NK-92 (cell line): ENCODE data around the gene VAPA.

Source experiments
- DNase-seq: peaks from one replicate; lab custom pipeline; 2025; ENCODE audit not compliant: unreplicated experiment; lab: John Stamatoyannopoulos, UW

Gene VAPA

DNA sequence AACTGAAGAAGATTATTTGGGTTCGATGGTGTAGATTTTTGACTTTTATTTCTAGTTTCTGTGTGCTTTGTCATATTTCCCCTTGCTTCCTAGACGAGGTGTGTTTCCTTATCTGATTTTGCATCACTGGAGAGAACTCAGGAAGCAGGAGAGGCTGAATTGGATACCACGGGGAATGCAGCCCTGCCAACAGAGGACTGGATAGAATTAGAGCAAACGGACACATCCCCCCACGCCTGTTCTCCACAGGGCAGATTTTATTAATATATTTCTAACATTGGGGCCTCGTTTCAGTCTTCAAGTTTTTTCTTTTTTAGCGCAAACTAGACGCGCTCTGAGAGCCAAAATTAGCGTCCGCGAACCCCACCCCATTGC lies 678 bp upstream of the VAPA start:
- no peak for DNase-seq

DNA sequence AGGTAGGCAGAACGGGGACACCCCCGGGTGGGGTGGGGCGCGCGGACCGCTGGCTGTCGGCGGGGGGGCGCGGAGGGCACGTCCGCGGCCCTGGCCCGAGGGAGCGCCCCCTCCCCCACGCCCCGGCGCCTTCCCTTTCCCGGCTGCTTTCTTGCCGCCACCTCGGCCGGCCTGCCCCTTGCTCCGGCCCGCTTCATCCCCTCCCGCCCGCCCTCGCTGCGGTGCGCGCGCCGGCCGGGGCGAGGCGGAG lies 443 bp downstream of the VAPA start:
- DNase-seq: no peak

DNA sequence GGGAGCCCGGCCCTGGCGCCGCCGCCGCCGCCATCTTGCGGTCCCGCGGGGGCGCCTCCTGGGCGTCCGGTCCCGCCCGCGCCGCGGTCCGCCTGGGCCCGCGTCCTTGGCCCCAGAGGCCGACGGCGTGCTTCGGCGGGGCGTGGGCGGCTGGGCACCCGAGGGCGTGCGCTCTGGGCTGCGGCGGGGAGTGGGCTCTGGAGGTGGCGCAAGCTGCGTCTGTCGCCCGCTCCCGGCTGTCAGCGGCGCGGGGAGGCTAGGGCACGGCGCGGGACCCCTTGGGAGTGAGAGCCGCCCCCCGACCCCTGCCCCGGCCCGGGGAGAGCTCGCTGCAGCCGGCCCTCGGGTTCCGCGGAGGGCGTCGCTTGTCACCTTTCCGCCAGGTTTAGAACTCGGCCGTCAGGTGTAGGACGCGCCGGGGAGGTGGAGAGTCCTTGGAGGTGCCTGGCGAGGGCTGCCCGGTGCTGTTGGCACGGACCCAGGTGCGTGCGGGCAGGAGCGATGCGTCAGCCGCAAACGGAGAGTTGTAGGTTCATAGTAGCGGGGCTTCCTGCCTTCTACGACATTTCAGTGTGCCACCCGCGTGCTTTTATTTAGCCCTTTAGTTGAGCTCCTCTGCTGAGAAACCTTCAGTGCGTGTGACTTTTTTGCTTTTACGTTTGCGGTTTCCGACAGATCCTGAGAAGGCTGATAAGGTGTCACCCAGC lies 921 bp downstream of the VAPA start:
- no peak for DNase-seq

DNA sequence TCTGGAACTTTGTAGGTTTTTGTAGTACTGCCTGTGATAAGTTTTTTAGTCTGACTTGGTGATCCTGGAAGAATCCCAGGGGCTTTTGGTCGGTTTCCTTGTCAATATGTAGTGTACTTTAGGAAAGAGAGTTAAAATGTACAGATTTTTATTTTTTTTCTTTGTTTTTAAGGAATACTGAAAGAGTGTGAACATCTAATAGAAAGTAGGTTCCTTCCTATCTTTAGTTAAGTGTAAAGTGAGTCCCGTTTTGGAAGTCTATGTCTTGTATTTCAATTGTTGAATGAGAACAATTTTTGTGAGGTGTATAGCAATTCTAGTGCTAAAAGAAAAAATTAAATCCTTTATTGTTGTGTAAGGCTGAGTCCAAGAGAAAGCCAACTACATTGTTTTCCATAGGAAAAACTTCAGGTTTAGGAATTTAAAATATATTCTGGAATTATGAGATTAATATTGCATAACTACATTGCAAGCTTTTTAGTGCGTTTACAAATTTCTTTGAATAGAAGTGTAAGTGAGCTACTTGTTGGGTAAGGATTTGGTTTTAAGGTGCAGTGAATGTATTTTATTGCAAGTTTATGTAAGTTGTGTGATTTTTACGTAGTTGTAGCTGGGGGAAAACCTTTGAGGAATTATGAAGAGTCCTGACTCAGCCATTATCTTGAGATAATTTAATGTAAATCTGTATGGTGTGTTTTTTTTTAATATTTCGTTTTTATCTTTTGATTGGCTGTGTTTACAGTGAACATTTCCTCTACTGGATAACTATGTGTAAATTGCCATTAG lies 1.7 kb downstream of the VAPA start:
- no peak for DNase-seq

DNA sequence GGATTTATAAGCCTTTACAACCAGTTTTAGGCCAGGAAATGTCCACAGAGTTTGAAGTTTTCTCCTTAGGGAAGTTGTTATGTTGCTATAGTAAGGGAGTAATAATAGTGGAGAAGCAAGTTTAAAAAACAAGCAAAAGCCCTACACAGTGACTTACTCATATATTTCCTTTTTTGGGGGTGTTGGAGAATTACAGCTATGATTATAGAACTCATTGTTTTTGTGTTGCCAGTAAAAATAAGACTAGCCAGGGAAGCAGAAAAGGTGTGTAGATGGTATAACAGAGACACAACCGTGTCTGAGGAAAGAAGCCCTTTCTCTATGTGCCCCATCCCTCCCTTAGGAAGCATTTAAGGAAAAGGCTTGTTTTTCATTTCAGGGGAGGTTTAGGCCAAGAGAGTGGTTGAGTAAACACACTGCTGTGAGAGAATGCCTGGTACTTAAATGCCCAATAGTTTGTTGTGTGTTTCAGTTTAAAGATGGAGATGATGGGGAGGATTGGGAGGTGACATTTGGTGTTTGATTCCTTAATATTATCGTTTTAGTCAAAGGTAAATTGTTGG lies 2.3 kb downstream of the VAPA start:
- DNase-seq: no peak

DNA sequence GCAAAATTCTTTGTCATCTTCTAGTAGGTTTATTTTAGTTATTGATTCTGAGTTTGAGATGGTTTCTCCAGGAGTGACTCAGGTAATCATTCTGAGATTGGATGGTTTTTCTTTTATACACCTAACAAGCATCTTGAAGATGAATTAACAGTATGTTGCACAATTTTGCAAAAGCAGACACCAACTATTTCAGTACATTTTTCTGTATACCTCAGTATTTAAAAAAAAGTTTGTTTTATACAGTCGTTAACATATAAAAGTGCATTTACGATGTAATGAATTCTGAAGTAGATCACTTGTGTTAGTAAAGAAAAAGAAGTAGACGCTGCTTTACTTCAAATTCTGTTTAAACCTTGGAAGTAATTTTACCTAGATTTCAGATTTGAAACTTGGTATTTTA lies 3.0 kb downstream of the VAPA start:
- DNase-seq: no peak

DNA sequence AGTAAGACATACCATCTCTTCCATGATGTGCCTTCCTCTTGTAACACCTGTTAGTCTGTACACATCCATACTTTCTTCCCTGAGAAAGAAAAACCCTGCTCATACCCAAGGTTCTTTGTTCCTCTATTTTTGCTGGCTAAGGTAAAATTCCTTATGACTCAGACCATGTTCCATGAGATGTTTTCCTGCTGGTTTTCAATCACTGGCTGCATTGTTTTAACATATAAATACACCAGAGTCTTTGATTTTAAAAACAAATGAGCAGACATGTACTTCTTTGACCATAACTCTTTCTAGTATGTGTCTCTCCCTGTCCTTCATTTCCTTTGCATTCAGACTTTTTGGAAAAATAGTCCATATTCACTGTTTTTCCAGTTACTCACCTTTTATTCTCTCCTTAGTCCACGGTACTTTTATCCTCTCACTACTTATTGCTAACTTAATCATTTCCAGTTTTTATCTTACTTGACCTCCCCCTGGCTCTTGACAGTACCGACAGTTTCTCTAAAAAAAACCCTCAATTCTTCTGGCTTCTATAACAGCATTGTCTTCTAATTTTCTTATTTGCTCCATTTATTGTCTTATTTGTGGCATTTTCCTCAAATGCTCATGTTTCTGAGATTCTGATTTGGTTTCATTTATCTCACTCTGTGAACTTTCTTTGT lies 4.3 kb downstream of the VAPA start:
- DNase-seq: no peak

DNA sequence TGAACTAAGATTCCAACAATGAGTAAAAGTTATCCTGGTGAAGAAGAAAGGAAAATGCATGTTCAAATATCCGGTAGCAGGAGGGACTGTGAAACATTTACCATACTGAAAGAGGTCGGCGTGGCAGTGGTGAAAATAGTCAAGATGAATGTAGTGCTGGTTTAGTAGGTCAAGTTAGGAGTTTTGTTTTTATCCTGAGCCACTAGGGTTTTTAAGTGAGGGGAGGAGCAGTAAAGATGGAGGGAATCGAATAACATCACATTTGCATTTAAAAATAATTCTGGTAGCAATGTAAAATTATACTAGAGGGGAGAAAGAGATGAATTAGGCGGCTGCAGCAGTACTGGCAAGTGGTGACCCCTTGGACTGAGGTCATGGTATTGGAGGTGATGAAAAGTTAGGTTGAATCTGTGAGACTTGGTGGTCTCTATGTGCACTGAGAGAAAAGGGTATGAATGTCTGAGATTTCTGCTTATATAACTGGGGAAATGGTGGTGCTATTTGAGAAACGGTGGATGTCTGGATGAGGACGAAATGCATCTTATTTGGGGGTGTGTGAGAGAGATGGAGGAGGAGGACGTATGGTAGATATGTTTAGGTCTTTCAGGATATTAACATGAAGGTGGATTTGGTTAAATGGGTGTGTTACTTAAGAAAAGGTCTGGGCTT lies 5.9 kb downstream of the VAPA start:
- no peak for DNase-seq

DNA sequence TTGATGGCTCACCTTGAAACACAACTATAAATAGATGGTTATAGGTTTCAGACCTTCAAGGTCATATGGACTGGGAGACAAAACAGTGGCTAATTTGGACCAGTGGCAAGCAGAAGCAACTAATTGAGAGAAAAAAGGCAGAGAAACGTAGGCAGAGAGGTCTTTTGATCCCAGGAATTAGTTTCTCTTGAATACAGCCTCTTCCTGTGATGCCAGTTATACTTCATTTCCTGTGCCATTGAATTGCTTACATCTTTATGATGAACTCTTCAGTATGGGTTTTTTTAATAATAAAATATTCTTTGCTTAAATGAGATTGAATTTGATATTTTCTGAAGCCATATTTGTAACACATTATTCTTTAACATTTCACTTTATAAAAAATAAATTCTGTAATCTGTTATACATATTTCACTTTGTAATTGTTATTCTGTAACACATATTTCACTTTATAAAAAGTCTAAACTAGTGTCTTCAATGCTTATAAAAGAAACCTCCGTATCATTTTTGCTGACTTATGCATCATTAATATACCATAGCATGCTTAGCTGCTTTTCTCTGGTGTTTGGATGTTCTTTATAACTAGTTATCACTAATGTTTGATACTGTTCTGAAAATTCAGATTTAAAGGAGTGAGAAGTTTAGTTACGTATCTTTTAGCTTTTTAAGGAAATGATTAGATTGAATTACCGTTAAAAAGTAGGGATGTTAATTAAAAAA lies 8.9 kb downstream of the VAPA start:
- no peak for DNase-seq

DNA sequence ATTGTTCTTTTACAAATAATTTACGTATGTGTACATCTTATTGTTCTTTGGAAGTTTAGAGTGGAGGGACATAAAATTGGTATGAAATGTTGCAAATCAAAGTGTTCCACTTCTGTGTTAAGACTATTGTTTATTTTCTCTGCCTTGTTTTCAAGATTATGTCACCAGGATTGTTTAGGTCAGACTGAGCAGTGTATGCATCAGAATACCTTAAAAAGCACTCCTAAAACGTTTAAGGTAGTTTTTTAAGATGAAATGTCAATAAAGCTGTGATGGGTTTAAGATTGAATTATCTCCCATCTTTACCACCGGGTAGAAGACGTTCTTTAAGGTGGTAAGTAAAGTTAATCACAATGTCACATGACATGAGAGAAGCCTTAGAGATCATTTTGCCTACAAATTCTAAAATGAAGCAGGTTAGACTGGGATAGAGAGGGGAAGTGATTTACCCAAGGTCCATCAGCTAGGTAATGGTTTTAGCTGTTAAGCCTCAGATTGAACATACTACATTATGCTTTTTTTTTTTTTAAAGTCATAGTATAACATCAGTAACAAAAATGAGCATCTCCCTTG lies 10.6 kb downstream of the VAPA start:
- DNase-seq: no peak

DNA sequence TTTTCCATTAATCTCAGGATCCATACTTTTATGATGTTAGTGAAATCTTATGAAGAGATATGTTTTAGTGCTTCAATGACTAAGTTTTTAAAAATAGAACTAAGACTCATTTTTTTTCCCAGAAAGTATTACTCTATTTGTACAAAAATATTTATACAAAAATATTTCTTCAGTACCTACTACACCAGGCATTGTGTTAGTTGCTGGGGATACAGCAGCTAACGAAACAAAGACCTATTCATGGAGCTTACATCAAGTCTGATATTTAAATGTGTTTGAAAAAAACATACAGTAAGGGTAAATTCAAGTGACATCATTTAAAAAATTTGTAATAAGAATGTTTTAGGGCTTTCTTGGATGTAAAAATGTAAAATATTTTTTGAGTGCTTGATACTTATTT lies 11.6 kb downstream of the VAPA start:
- no peak for DNase-seq

DNA sequence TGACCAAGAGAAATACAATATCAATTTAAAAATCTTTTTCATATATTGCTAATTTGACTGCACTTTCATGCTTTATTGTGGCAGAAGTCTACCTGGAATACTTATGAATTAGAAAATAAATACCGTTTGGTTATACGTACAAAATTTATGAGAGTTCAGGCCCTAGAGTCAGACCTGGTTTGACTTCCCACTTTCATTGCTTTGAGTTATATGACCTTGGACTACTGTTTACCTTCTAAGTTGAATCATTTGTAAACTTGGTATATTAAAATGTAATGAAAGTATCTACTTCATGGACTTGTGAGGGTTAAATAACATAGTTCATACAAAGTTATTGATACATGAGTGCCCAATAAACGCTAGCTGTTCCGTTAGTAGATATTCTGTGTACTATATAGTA lies 12.0 kb downstream of the VAPA start:
- DNase-seq: no peak

DNA sequence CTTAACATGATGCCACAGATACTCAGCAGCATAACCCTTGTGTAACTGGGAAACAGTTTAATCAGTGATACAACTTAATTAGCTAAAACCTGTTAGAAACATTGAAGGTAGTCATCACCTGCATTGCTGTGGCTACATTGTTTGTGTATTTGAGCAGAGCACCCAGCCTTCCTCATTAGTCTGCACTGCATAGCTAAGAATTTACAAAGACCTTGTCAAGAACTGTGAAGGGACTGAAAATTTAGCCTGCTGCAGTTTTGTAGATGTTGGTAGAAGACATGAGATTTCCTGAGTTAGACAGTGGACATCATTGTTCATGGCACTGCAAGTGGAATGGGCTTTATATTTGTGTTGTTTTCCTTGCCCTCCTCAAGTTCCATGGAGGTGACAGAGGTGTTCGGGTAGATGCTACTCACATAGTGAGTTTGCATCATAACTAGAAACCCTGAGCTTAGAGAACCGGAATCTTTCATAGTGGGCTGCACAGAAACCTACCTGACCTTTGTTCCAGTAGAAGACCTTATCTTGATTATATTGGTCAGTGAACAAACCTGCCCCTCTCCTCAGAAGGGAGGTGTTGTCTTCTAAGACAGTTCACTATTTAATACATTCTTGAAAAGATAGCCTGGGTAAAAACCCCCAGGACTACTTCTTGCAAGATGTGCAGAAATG lies 12.5 kb downstream of the VAPA start:
- no peak for DNase-seq

DNA sequence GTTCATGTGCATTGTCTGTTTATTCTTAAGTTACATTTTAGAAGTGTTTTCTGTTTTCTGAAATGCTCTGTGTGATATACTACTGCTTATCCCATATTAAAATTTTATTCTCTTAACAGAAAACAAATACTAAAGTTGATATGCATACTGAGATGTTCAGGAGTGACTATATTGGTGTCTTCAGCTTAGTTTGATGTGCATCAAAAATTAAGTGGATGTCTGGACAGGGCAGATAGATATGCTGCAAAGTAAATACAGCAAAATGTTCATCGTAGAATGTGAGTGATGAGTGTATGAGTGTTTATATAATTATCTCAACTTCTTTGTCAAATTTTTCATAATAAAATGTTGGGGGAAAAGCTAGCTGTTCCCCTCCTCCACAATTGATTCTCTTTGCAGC lies 13.2 kb downstream of the VAPA start:
- no peak for DNase-seq

DNA sequence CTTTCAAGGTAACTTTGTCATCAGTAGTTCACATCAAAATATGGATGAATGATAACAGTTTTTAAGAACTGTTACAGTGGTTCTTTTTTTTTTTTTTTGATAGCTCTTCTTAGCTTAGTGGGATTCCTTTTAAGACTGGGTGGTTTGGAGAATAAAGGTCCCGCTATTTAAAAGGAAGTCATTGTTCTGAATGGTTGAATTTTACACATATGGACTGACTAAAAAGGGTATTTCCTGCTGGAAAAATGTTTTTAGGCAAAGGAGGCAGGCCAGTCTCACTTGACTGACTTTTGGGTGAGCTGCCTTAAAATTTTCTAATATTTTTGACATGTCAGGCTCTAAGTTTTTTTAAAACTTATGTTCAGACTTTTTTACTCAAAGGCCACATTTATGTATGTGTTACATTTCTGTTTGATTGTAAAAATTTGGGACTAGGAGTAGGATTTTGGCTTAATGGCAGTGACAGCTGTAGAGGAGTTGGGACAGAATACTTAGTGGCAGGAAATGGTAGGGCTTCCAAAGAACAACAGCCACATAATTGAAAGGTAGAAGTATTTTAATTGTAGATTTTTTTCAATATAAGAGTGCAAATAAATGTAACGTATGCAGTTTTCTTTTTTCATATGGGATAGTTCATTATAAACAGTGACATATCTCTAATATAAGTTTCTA lies 13.7 kb downstream of the VAPA start:
- DNase-seq: no peak

DNA sequence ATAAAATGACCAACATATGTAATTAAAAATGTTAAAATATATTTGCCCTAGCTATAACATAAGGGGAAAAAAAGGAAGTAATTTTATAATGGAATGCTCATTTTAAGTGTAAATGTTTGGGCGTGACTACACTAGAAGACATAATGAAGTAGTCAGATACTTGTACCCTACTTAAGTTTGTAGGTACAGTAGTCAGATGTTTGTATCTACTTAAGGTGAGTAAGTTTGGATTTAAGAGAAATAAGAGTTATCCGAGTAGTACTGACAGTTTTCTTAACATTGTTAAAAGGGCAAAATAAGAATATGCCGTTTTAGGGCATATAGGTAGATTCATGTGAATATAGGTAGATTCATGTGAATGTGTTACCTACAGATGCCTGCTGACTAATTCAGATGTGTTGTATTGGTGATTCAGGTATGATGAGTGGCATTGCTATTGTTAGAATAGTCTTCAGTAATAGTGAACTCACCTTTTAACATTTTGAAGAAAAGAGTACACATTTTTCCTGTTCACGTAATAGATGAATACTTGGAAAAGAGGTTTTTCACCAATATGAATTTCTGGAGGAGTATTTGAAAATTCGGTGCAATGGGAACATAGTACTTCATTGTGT lies 14.9 kb downstream of the VAPA start:
- DNase-seq: no peak

DNA sequence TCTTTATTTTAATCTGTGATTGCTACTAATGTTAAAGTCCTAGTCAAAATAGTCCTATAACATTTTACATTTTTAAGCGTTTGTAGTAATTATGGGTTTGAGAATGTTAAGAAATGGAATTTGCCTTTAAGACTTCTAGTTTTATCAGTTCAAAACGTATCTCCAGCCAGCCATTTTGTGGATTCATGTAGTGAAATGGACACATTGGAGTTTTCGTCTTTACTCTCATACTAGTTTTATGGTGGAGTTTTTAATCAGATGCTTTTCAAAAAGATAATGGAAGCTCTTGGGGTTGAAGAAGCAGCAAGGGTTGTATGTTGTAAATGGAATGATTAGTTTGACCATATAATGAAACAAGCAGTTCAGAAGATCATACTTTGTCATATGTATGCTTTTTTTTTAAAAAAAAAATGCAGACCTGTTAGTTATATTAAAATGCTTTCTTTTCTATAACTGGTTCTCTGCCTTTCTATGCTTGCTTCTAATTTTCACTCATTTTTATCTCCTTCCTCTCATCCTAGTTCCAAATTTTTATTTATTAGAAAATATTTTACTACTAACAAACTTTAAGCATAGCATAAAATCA lies 16.6 kb downstream of the VAPA start:
- DNase-seq: no peak

DNA sequence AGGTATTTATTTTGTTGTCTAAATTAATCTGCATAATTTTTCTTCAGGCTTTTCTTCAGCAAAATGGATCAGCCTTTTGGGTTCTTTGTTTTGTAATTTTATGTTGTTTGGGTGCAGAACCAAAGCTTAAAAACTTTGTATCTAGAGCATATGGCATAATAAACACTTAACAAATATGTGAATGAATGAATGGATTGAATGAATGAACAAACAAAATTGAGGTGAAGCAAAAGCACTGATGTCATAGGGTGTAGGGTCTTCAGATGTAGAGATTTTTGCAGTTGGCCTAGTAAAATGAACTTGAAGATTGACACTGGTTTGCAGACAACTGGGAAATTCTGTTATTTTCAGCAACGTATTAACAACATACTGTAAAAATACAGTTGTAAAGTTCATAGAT lies 17.3 kb downstream of the VAPA start:
- no peak for DNase-seq

DNA sequence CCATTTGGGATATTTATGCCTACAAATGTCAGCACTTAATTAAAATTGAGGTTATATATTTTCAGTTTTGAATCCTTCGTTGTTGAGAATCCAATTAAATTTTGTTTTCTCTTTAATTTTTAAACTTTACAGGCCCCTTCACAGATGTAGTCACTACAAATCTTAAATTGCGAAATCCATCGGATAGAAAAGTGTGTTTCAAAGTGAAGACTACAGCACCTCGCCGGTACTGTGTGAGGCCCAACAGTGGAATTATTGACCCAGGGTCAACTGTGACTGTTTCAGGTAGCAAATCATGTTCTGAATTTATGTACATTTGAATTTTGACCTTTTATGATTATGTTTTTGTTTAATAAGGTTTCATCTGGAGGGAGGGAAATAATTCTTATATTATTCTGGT lies 17.9 kb downstream of the VAPA start:
- no peak for DNase-seq
